HepG2 (cell line): ENCODE data around the gene SELPLG. TPM values are rescaled to one million over a fixed set of nuclear protein-coding genes. Genes with fewer than 3 reads are reported as not detected.

ENCODE experiments used
- ARID2 ChIP-seq: sonication (generic); formaldehyde crosslinking; IDR thresholded peaks from 2 replicates; pipeline ENCODE4 v1.8.1; 2022; ENCODE audit warnings: mild to moderate bottlenecking, missing genetic modification reagents, borderline replicate concordance
- ASH2L ChIP-seq: fragments of 300-600, 200-600 bp; sonication (generic); IDR thresholded peaks from 2 replicates; pipeline ENCODE4 v1.7.0; 2017; ENCODE audit warnings: low read depth, mild to moderate bottlenecking, moderate library complexity, mixed read lengths, low read length; ENCODE audit not compliant: insufficient read length
- ATF3 ChIP-seq: sonication (generic); formaldehyde crosslinking; IDR thresholded peaks from 2 replicates; pipeline ENCODE4 v1.4.0; 2020; ENCODE audit warnings: missing genetic modification reagents
- ATF7-NPFF ChIP-seq: sonication (generic); formaldehyde crosslinking; IDR thresholded peaks from 2 replicates; pipeline ENCODE4 v1.8.1; 2023; ENCODE audit warnings: mild to moderate bottlenecking, low read depth, missing genetic modification reagents, moderate library complexity
- BATF2 ChIP-seq: sonication (generic); formaldehyde crosslinking; IDR thresholded peaks from 2 replicates; pipeline ENCODE4 v1.8.0; 2022; ENCODE audit warnings: mild to moderate bottlenecking, missing genetic modification reagents, moderate library complexity
- BRCA1 ChIP-seq: sonication (generic); formaldehyde crosslinking; IDR thresholded peaks from 2 replicates; pipeline ENCODE4 v1.4.0; 2020; ENCODE audit warnings: missing genetic modification reagents
- CCAR2 ChIP-seq: fragments of 200-400 bp; formaldehyde crosslinking; optimal IDR thresholded peaks from 2 replicates; pipeline ENCODE3; 2018; ENCODE audit warnings: low read depth, mild to moderate bottlenecking, low read length, moderate library complexity
- GZF1 ChIP-seq: sonication (generic); formaldehyde crosslinking; IDR thresholded peaks from 2 replicates; pipeline ENCODE4 v1.5.1; 2020; ENCODE audit warnings: mild to moderate bottlenecking, missing genetic modification reagents
- HMGXB3 ChIP-seq: sonication (generic); formaldehyde crosslinking; IDR thresholded peaks from 2 replicates; pipeline ENCODE4 v1.4.0; 2020; ENCODE audit warnings: missing genetic modification reagents, borderline replicate concordance
- HNRNPL ChIP-seq: fragments of 200-400 bp; formaldehyde crosslinking; IDR thresholded peaks from 2 replicates; pipeline ENCODE4 v1.6.1; 2017; ENCODE audit warnings: mild to moderate bottlenecking, low read depth, low read length
- MAZ ChIP-seq, 2 experiments: sonication (generic) in 1 of 2; formaldehyde crosslinking in 1 of 2; IDR thresholded peaks; 2 replicates each; pipeline versions ENCODE4 v1.5.0 to v1.6.1; 2012 to 2020; ENCODE audit warnings: low read depth in 2 of 2, mild to moderate bottlenecking in 2 of 2, borderline replicate concordance in 1 of 2, improper control_type of control experiment in 1 of 2, low read length in 1 of 2, missing genetic modification reagents in 1 of 2, moderate library complexity in 1 of 2
- NFIC ChIP-seq: IDR thresholded peaks from 2 replicates; pipeline ENCODE4 v1.6.1; 2012; ENCODE audit warnings: mild to moderate bottlenecking, low read length, inconsistent platforms
- RBFOX2 ChIP-seq: fragments of 200-400 bp; formaldehyde crosslinking; IDR thresholded peaks from 2 replicates; pipeline ENCODE4 v1.6.1; 2017; ENCODE audit warnings: low read depth, mild to moderate bottlenecking, low read length
- SRF ChIP-seq: IDR thresholded peaks from 2 replicates; pipeline ENCODE4 v1.6.1; 2011; ENCODE audit warnings: mild to moderate bottlenecking, low read depth, low read length, moderate library complexity
- TP53 ChIP-seq: sonication (generic); formaldehyde crosslinking; conservative IDR thresholded peaks from 2 replicates; pipeline ENCODE4 v1.4.0; 2020; ENCODE audit warnings: missing genetic modification reagents
- U2AF2 ChIP-seq: fragments of 200-400 bp; formaldehyde crosslinking; IDR thresholded peaks from 2 replicates; pipeline ENCODE4 v1.6.1; 2017; ENCODE audit warnings: low read depth, mild to moderate bottlenecking, low read length
- ZBTB10 ChIP-seq: sonication (generic); formaldehyde crosslinking; IDR thresholded peaks from 2 replicates; pipeline ENCODE4 v1.4.0; 2020; ENCODE audit warnings: missing genetic modification reagents, borderline replicate concordance
- ZFP37 ChIP-seq: sonication (generic); formaldehyde crosslinking; IDR thresholded peaks from 2 replicates; pipeline ENCODE4 v1.4.0; 2020; ENCODE audit warnings: missing genetic modification reagents, borderline replicate concordance
- ZFP62 ChIP-seq: sonication (generic); formaldehyde crosslinking; IDR thresholded peaks from 2 replicates; pipeline ENCODE4 v1.4.0; 2020; ENCODE audit warnings: missing genetic modification reagents
- ZFYVE20 ChIP-seq: sonication (generic); formaldehyde crosslinking; IDR thresholded peaks from 2 replicates; pipeline ENCODE4 v1.8.0; 2023; ENCODE audit warnings: low read depth, mild to moderate bottlenecking, moderate library complexity, missing genetic modification reagents, borderline replicate concordance
- ZNF232 ChIP-seq: sonication (generic); formaldehyde crosslinking; IDR thresholded peaks from 2 replicates; pipeline ENCODE4 v1.4.0; 2020; ENCODE audit warnings: missing genetic modification reagents, borderline replicate concordance
- ZNF430 ChIP-seq: sonication (generic); formaldehyde crosslinking; IDR thresholded peaks from 2 replicates; pipeline ENCODE4 v1.9.0; 2021; ENCODE audit warnings: mild to moderate bottlenecking, missing genetic modification reagents
- polyA plus RNA-seq, 8 experiments: library from polyadenylated mRNA; depleted of rRNA in 3 of 8; stranded (reverse) in 7 of 8; unstranded in 1 of 8; fragments of >200 nt; fragmentation: Illumina TruSeq in 4 of 8; extraction: Trizol in 4 of 8; gene quantifications; 2 replicates each; pipeline versions ENCODE4 v1.2.1 to v1.2.3, GENCODE V29; 2011 to 2016; ENCODE audit warnings: low read depth in 4 of 8, missing spikeins in 1 of 8, mixed read lengths in 1 of 8; ENCODE audit not compliant: insufficient read depth in 1 of 8
- total RNA-seq, 5 experiments: library from RNA; depleted of rRNA; stranded (reverse); fragments of >200 nt; fragmentation: Illumina TruSeq; extraction: Trizol; gene quantifications; 2 replicates each; pipeline ENCODE4 v1.2.3, GENCODE V29; 2016; ENCODE audit warnings: low read depth in 1 of 5

Gene SELPLG
- total and polyA plus RNA-seq, 2 of the 13 experiments (the other 11 are each of a cell fraction or from before 2014, with no cell fraction given), result 0.12 TPM; not detected in 1

GRCh38 chr12:108620236-108620879 is 13.3 kb downstream of the SELPLG start (continued):
- TF ChIP-seq BATF2 (CRISPR knock-in tag) (no peak), MAZ (IDR thresholded peaks at IDR 0.05; ENCODE audit: borderline replicate concordance, low read depth, low read length) (no peak), MAZ (CRISPR knock-in tag; IDR thresholded peaks at IDR 0.05; ENCODE audit: low read depth) (no peak), ZBTB10 (CRISPR knock-in tag) (no peak), ZNF232 (no peak), ARID2 (CRISPR knock-in tag) (no peak), ZFP62 (CRISPR knock-in tag) (no peak), NFIC (no peak), ATF3 (CRISPR knock-in tag) (no peak), HNRNPL (no peak), ZFYVE20 (no peak), SRF (peak; percentile 53; the same call in 1 of the 2 replicates), ZFP37 (no peak), ATF7-NPFF (CRISPR knock-in tag) (no peak), BRCA1 (CRISPR knock-in tag) (no peak), ASH2L (peak; percentile 46), U2AF2 (no peak), CCAR2 (no peak), RBFOX2 (no peak), TP53 (CRISPR knock-in tag) (no peak), ZNF430 (no peak), HMGXB3 (no peak), GZF1 (no peak; the same call in 1 of the 2 replicates)
